GM23248 (cell line): Measurements from ENCODE around the gene NCR1. TPM values are rescaled to one million over a fixed set of nuclear protein-coding genes. Genes with fewer than 3 reads are reported as not detected.
"Not testable (repeated sequence)": the region's sequence is repeated elsewhere in the genome, so short reads cannot be mapped to it uniquely, and the experiment has no call there.

ENCODE experiments used
- DNase-seq: peaks from one replicate; pipeline ENCODE4 v3.0.0-alpha.2; 2015
- H2AFZ ChIP-seq: fragments of 200-600 bp; sonication (generic); 2 replicates; pipeline ENCODE4 v1.6.1; 2016; ENCODE audit warnings: antibody characterized with exemption
- H3F3A ChIP-seq: fragments of 200-600 bp; sonication (generic); 2 replicates; pipeline ENCODE4 v1.6.1; 2016; ENCODE audit warnings: mild to moderate bottlenecking, antibody characterized with exemption, mixed run types; ENCODE audit not compliant: insufficient read depth
- H3K27ac ChIP-seq: fragments of 200-600 bp; sonication (generic); 2 replicates; pipeline ENCODE4 v1.5.1; 2016; ENCODE audit warnings: mild to moderate bottlenecking
- H3K27me3 ChIP-seq: fragments of 200-600 bp; sonication (generic); replicated peaks from 2 replicates; pipeline ENCODE4 v1.6.1; 2016; ENCODE audit warnings: mild to moderate bottlenecking; ENCODE audit not compliant: insufficient read depth
- H3K36me3 ChIP-seq: fragments of 200-600 bp; sonication (generic); 2 replicates; pipeline ENCODE4 v1.6.1; 2016; ENCODE audit warnings: low read depth, mild to moderate bottlenecking
- H3K4me1 ChIP-seq: fragments of 200-600 bp; sonication (generic); 2 replicates; pipeline ENCODE4 v1.6.1; 2016; ENCODE audit warnings: mild to moderate bottlenecking; ENCODE audit not compliant: insufficient read depth
- H3K4me2 ChIP-seq: fragments of 200-600 bp; sonication (generic); one replicate; pipeline ENCODE4 v1.6.1; 2016; ENCODE audit warnings: mild to moderate bottlenecking; ENCODE audit not compliant: unreplicated experiment
- H3K4me3 ChIP-seq: fragments of 200-600 bp; sonication (generic); 2 replicates; pipeline ENCODE4 v1.5.1; 2016; ENCODE audit warnings: mild to moderate bottlenecking
- H3K79me2 ChIP-seq: fragments of 200-600 bp; sonication (generic); 2 replicates; pipeline ENCODE4 v1.6.1; 2016; ENCODE audit warnings: mild to moderate bottlenecking; ENCODE audit not compliant: insufficient read depth
- H3K9ac ChIP-seq: fragments of 200-600 bp; sonication (generic); 2 replicates; pipeline ENCODE4 v1.6.1; 2016; ENCODE audit warnings: mild to moderate bottlenecking
- H3K9me2 ChIP-seq: fragments of 200-600 bp; sonication (generic); 2 replicates; pipeline ENCODE4 v1.6.1; 2016; ENCODE audit warnings: mixed run types, mild to moderate bottlenecking, moderate library complexity; ENCODE audit not compliant: insufficient read depth
- H3K9me3 ChIP-seq: fragments of 200-600 bp; sonication (generic); one replicate; pipeline ENCODE4 v1.6.1; 2017; ENCODE audit warnings: low read depth
- H4K20me1 ChIP-seq: fragments of 200-600 bp; sonication (generic); 2 replicates; pipeline ENCODE4 v1.6.0; 2016; ENCODE audit not compliant: insufficient read depth
- EZH2 ChIP-seq: fragments of 200-600 bp; sonication (generic); IDR thresholded peaks from 2 replicates; pipeline ENCODE4 v1.6.1; 2018; ENCODE audit warnings: antibody characterized with exemption, mild to moderate bottlenecking; ENCODE audit not compliant: insufficient read depth, poor library complexity, severe bottlenecking
- EZH2phosphoT487 ChIP-seq: fragments of 200-600 bp; sonication (generic); IDR thresholded peaks from 2 replicates; pipeline ENCODE4 v1.6.1; 2018; ENCODE audit warnings: antibody characterized with exemption, moderate library complexity, mild to moderate bottlenecking, low read depth; ENCODE audit not compliant: insufficient read depth
- WGBS, 2 experiments: methylation state at CpG; one replicate each; pipeline ENCODE4 v1.1.6; 2015 to 2017; ENCODE audit warnings: low lambda C conversion rate in 2 of 2, low coverage in 1 of 2; ENCODE audit errors: missing lambda C conversion rate in 2 of 2; 5-methylcytosine and 5-hydroxymethylcytosine counted together
- in situ Hi-C: fragments of 300-500 bp; cut with MboI; formaldehyde crosslinking; loops from 2 replicates; pipeline ENCODE4 v1.15.0; 2020
- polyA plus RNA-seq: library from polyadenylated mRNA; unstranded; fragments of >200 nt; fragmentation: Nextera tagmentation; extraction: Ambion mirVana; gene quantifications from 2 replicates; pipeline ENCODE4 v1.2.1, GENCODE V29; 2016
- total RNA-seq: library from RNA; depleted of rRNA; stranded (reverse); fragments of >200 nt; shearing (Covaris generic); gene quantifications from 2 replicates; pipeline ENCODE4 v1.2.3, GENCODE V29; 2014; rRNA removed

NCR1 gene
- not detected in 2 replicates for total RNA-seq
- polyA plus RNA-seq = not detected in 2 replicates

- DNase-seq = no peak
- Histone ChIP-seq H3K4me2 (no peak within 1 kb of the TSS), H3K9me2 (no peaks in the 10 kb centered on the region), H4K20me1 (no peaks in the 10 kb centered on the region), H2AFZ (no peak within 1 kb of the TSS), H3K4me3 (no peak within 1 kb of the TSS), H3K4me1 (no peaks in the 10 kb centered on the region), H3K79me2 (no peaks in the 10 kb centered on the region), H3K9ac (no peak within 1 kb of the TSS), H3K27ac (no peak within 1 kb of the TSS), H3K27me3 (no peaks in the 10 kb centered on the region), H3F3A (no peaks in the 10 kb centered on the region), H3K9me3 (no peaks in the 10 kb centered on the region), H3K36me3 (no peaks in the 10 kb centered on the region)
- 11 to 18% methylated on average over 22 of the region's 22 CpGs for WGBS, 2 experiments
- in situ Hi-C loops = no loop called here
- TF ChIP-seq EZH2 = no peak
These were observed at the start of gene NCR1 for GRCh38 chr19:54905803-54906511. Gene NCR1 (plus strand): TSS chr19:54906148. CDS start chr19:54906188, 40 bp downstream.

GRCh38 chr19:54858476-54858875, 47.5 kb upstream of the NCR1 start:
- H3K9me2 ChIP-seq, H3K4me3 ChIP-seq, H2AFZ ChIP-seq, H3K36me3 ChIP-seq, DNase-seq, H3K79me2 ChIP-seq, H3F3A ChIP-seq, H3K9me3 ChIP-seq, H3K27me3 ChIP-seq, H3K9ac ChIP-seq, H3K27ac ChIP-seq, in situ Hi-C loops, H3K4me2 ChIP-seq, H3K4me1 ChIP-seq, H4K20me1 ChIP-seq: not testable (repeated sequence)
- 4 to 8% methylated on average over 3 of the region's 3 CpGs for WGBS, 2 experiments

GRCh38 chr19:54859421-54859820, 46.5 kb upstream of the NCR1 start:
- H3K27ac ChIP-seq, H2AFZ ChIP-seq, H3K79me2 ChIP-seq, H3K9ac ChIP-seq, H3K9me2 ChIP-seq, H3K4me2 ChIP-seq, H3K4me3 ChIP-seq, H3K4me1 ChIP-seq, H4K20me1 ChIP-seq, H3K36me3 ChIP-seq, H3F3A ChIP-seq, H3K27me3 ChIP-seq, in situ Hi-C loops, H3K9me3 ChIP-seq: not testable (repeated sequence)
- peak; percentile 8 for DNase-seq
- WGBS, 2 experiments = 27 to 36% methylated on average over 7 of the region's 7 CpGs

- H3K79me2 ChIP-seq, H3K4me1 ChIP-seq, H3F3A ChIP-seq, H3K27me3 ChIP-seq, H3K9me3 ChIP-seq, H3K9me2 ChIP-seq, H3K4me3 ChIP-seq, H4K20me1 ChIP-seq, H3K9ac ChIP-seq, H2AFZ ChIP-seq, H3K4me2 ChIP-seq, H3K27ac ChIP-seq, DNase-seq, in situ Hi-C loops, H3K36me3 ChIP-seq: not testable (repeated sequence)
- WGBS, 2 experiments = 58 to 65% methylated on average over 2 of the region's 3 CpGs
These were observed 42.5 kb upstream of the NCR1 start for GRCh38 chr19:54863459-54863858.

GRCh38 chr19:54871696-54872095, 34.3 kb upstream of the NCR1 start:
- no peak for DNase-seq
- no peaks in the 10 kb centered on the region for H3F3A ChIP-seq
- in situ Hi-C loops = no loop called here
- no peak overlapping the region for H3K4me3 ChIP-seq
- H3K9me2 ChIP-seq = no peaks in the 10 kb centered on the region
- H3K36me3 ChIP-seq = no peaks in the 10 kb centered on the region
- 30 to 34% methylated on average over 3 of the region's 3 CpGs for WGBS, 2 experiments
- no peak overlapping the region for H3K9ac ChIP-seq
- TF ChIP-seq EZH2phosphoT487 = no peak
- TF ChIP-seq EZH2 = no peak
- H3K4me2 ChIP-seq = no peak overlapping the region
- H3K79me2 ChIP-seq = no peaks in the 10 kb centered on the region
- H3K9me3 ChIP-seq = no peaks in the 10 kb centered on the region
- H2AFZ ChIP-seq = no peak overlapping the region
- no peaks in the 10 kb centered on the region for H4K20me1 ChIP-seq
- H3K4me1 ChIP-seq = no peaks in the 10 kb centered on the region
- H3K27me3 ChIP-seq = no peaks in the 10 kb centered on the region
- H3K27ac ChIP-seq = no peak overlapping the region
